ENCODE results near the gene TUBGCP2. TPM values are rescaled to one million over a fixed set of nuclear protein-coding genes. Genes with fewer than 3 reads are reported as not detected.
A peak's percentile ranks its signal among the peaks of the same experiment; 100 is the strongest.

Gene TUBGCP2
- polyA plus RNA-seq, 3 donors = 25.9 to 78.6 (median 39.3) TPM

DNA sequence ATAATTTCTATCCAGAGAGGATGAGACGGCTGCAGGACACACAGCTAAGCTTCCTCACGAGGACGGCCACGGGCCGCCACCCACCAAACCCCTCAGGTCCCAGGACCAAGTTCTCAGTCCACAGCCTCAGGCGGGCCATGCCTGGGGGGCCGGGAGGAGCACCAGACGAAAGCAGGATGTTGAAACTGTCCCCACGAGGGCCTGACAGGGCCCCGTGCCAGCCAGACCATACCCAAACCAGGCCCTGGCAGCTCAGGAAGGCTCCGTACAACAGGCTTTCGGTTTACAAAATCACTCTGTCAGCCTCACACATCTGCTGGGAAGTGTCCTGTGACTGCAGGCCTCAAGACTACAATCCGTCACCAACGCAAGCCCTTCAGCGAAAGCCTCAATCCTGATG is 14.5 kb downstream of the TUBGCP2 start:
- H3K4me1 ChIP-seq (ENCODE audit: control insufficient read depth in 1 of 2, insufficient read depth in 2 of 2, low read length in 2 of 2) = peaks cover 25 to 33% of the 10 kb centered on the region in 2 donors
- no peaks in the 10 kb centered on the region for H3K9me3 ChIP-seq (replicated peaks in 1 of 2; ENCODE audit: control insufficient read depth in 1 of 2, insufficient read depth in 1 of 2, low read length in 2 of 2)
- no peaks in the 10 kb centered on the region for H3K9me3 Mint-ChIP-seq
- peak; percentile 83 to 87 (median 86) for DNase-seq
- H3K36me3 Mint-ChIP-seq = peaks cover 72 to 81% of the 10 kb centered on the region in 2 donors
- no peak for TF ChIP-seq CTCF (IDR thresholded peaks at IDR 0.05)
- no peaks in the 10 kb centered on the region for H3K79me2 ChIP-seq (ENCODE audit: insufficient read depth, low read length)
- no peak overlapping the region for H3K4me3 ChIP-seq (replicated peaks in 1 of 3; ENCODE audit: low read depth in 2 of 3, low read length in 3 of 3)
- H3K27me3 Mint-ChIP-seq (ENCODE audit: low read depth in 3 of 3) = peaks cover 0 to 4% (median 0%) of the 10 kb centered on the region in 3 donors
- no peak overlapping the region for H2AFZ ChIP-seq (ENCODE audit: insufficient read depth, low read depth, low read length, poor library complexity, severe bottlenecking)
- H4K20me1 ChIP-seq (ENCODE audit: insufficient read depth, low read length) = no peaks in the 10 kb centered on the region
- peak overlapping the region; percentile 75 for H3K9ac ChIP-seq (ENCODE audit: insufficient read depth, low read length, poor library complexity, severe bottlenecking)
- H3K36me3 ChIP-seq (replicated peaks in 1 of 2; ENCODE audit: control insufficient read depth in 1 of 2, insufficient read depth in 2 of 2, low read length in 2 of 2) = peaks cover 74 to 77% of the 10 kb centered on the region in 2 donors
- no peaks in the 10 kb centered on the region for H3K27me3 ChIP-seq (ENCODE audit: control insufficient read depth in 2 of 2, insufficient read depth in 2 of 2, low read length in 2 of 2)
- 41% methylated on average over 15 of the region's 15 CpGs for WGBS (ENCODE audit: insufficient coverage)
- H3K4me3 Mint-ChIP-seq = peak overlapping the region in 1 of 2 donors; percentile 16
- H3K4me1 Mint-ChIP-seq = peaks cover 25% of the 10 kb centered on the region
- H3K27ac ChIP-seq (ENCODE audit: low read depth in 1 of 2, low read length in 2 of 2) = peak overlapping the region; percentile 84 to 95
- H3K27ac Mint-ChIP-seq = peak overlapping the region; percentile 90 to 96 (median 95)
- intact Hi-C loops (cut with micrococcal nuclease) = loop anchor here (1.0 to 5.0 kb wide), 2 partner anchors 35 to 37 kb away; no protein-coding TSS in a partner anchor
- H3K4me2 ChIP-seq (replicated peaks; ENCODE audit: extremely low read depth, low read length, poor library complexity, severe bottlenecking) = peak overlapping the region; percentile 11

- Mint-ChIP-seq H3K27ac (peak overlapping the region; percentile 90 to 96 (median 95)), H3K36me3 (peaks cover 72 to 81% of the 10 kb centered on the region in 2 donors), H3K27me3 (ENCODE audit: low read depth in 3 of 3) (peaks cover 0 to 4% (median 0%) of the 10 kb centered on the region in 3 donors), H3K4me1 (peaks cover 25% of the 10 kb centered on the region), H3K4me3 (no peak overlapping the region), H3K9me3 (no peaks in the 10 kb centered on the region)
- no peak for TF ChIP-seq CTCF (IDR thresholded peaks at IDR 0.05)
- no peaks in the 10 kb centered on the region for H4K20me1 ChIP-seq (ENCODE audit: insufficient read depth, low read length)
- H3K4me1 ChIP-seq (ENCODE audit: control insufficient read depth in 1 of 2, insufficient read depth in 2 of 2, low read length in 2 of 2) = peaks cover 25 to 33% of the 10 kb centered on the region in 2 donors
- peak overlapping the region; percentile 75 for H3K9ac ChIP-seq (ENCODE audit: insufficient read depth, low read length, poor library complexity, severe bottlenecking)
- no peaks in the 10 kb centered on the region for H3K79me2 ChIP-seq (ENCODE audit: insufficient read depth, low read length)
- no peak overlapping the region for H3K4me3 ChIP-seq (replicated peaks in 1 of 3; ENCODE audit: low read depth in 2 of 3, low read length in 3 of 3)
- no peaks in the 10 kb centered on the region for H3K9me3 ChIP-seq (replicated peaks in 1 of 2; ENCODE audit: control insufficient read depth in 1 of 2, insufficient read depth in 1 of 2, low read length in 2 of 2)
- 96% methylated on average over 9 of the region's 10 CpGs for WGBS (ENCODE audit: insufficient coverage)
- H3K27ac ChIP-seq (ENCODE audit: low read depth in 1 of 2, low read length in 2 of 2) = peak overlapping the region; percentile 84 to 95
- no peak for DNase-seq
- H3K36me3 ChIP-seq (replicated peaks in 1 of 2; ENCODE audit: control insufficient read depth in 1 of 2, insufficient read depth in 2 of 2, low read length in 2 of 2) = peaks cover 74 to 77% of the 10 kb centered on the region in 2 donors
- H3K4me2 ChIP-seq (replicated peaks; ENCODE audit: extremely low read depth, low read length, poor library complexity, severe bottlenecking) = no peak overlapping the region
- no peaks in the 10 kb centered on the region for H3K27me3 ChIP-seq (ENCODE audit: control insufficient read depth in 2 of 2, insufficient read depth in 2 of 2, low read length in 2 of 2)
- intact Hi-C loops (cut with micrococcal nuclease) = loop anchor here (1.0 to 5.0 kb wide), 3 partner anchors 15 to 36 kb away; no protein-coding TSS in a partner anchor
- H2AFZ ChIP-seq (ENCODE audit: insufficient read depth, low read depth, low read length, poor library complexity, severe bottlenecking) = no peak overlapping the region
These were observed 14.9 kb downstream of the TUBGCP2 start for GRCh38 chr10:133293810-133294119.

All from CD14-positive monocyte (primary cell).